BLaER1 treated with 17β-estradiol and CSF1 and Interleukin-3, amounts not matched to agents 10 nM and 100 nM (cell line): Measurements from ENCODE around the gene FAM110D.

Experiments
- H3K27ac ChIP-seq, 11 experiments: shearing (Covaris generic); formaldehyde crosslinking; 2 replicates each; pipeline ENCODE4 v1.8.1; 2022
- H3K27me3 ChIP-seq, 11 experiments: shearing (Covaris generic); formaldehyde crosslinking; 2 replicates each; pipeline ENCODE4 v1.8.1; 2022
- H3K36me3 ChIP-seq, 11 experiments: shearing (Covaris generic); formaldehyde crosslinking; 2 replicates each; pipeline ENCODE4 v1.8.1; 2022
- H3K4me1 ChIP-seq, 10 experiments: shearing (Covaris generic); formaldehyde crosslinking; 2 replicates each; pipeline ENCODE4 v1.8.1; 2022
- H3K4me2 ChIP-seq, 11 experiments: shearing (Covaris generic); formaldehyde crosslinking; 2 replicates each; pipeline ENCODE4 v1.8.1; 2022
- H3K4me3 ChIP-seq, 10 experiments: shearing (Covaris generic); formaldehyde crosslinking; 2 replicates each; pipeline ENCODE4 v1.8.1; 2022
- H3K9ac ChIP-seq, 11 experiments: shearing (Covaris generic); formaldehyde crosslinking; 2 replicates each; pipeline ENCODE4 v1.8.1; 2022
- H3K9me3 ChIP-seq, 11 experiments: shearing (Covaris generic); formaldehyde crosslinking; replicated peaks in 1 of 11; 2 replicates each; pipeline ENCODE4 v1.8.1; 2022
- H4K20me1 ChIP-seq, 11 experiments: shearing (Covaris generic); formaldehyde crosslinking; 2 replicates each; pipeline ENCODE4 v1.8.1; 2022
- Cebpa-rat ChIP-seq, 11 experiments: shearing (Covaris generic); IDR thresholded peaks; 2 replicates each; pipeline ENCODE4 v1.8.1; 2022

FAM110D gene

DNA sequence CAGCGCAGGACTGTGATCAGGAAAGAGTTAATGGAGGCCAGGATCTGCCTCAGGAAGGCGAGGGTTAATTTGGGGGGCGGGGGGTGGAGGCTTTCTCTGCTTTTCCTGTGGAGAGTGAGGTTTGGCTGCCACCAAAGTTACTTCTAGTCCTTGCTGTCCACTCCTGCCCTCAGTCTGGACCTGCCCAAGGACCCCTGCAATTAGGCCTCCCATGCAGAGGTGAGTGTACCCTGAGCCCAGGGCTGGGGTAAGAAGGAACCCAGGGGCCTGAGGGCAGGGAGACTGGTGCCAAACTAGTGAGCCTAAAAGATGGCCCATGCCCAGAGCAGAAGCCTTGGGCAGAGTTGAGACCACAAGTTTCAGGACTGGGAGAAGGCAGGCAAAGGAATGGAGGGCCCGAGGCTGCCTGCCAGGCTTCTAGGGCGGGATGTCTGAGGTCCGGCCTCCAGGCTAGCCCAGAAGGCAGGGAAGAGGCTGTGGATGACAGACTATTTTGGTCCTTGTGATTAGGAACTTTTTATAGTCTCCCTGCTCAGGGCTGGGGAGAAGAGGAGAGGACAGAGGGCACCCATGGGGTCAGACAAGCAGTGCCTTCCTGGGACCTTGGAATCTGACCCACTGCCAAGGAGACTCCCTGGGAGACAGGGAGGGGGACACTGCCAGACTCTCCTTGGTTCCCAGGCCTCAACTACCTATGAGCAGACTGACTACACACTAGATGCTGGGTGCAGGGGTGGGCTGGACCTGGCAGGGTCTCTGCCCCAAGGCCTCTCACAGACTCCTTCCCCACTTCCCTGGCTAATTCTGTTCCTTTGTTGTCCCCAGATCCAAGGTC is at the start of gene FAM110D:
Gene FAM110D, plus strand, starts transcription at position 172 of the 835 bp plus-strand sequence. CDS start 2,213 bp downstream, outside the sequence.
- Histone ChIP-seq H3K36me3 (no peaks in the 10 kb centered on the region), H4K20me1 (no peaks in the 10 kb centered on the region), H3K4me1 (peaks cover 64 to 97% (median 92%) of the 10 kb centered on the region in 10 experiments), H3K27me3 (peaks cover 0 to 48% (median 7%) of the 10 kb centered on the region in 11 experiments; a peak in 9 of 22 replicates), H3K9ac (peak within 1 kb of the TSS; percentile 5 to 84 (median 73); a peak in 20 of 22 replicates), H3K9me3 (no peaks in the 10 kb centered on the region), H3K4me2 (peak within 1 kb of the TSS; percentile 68 to 100 (median 97)), H3K27ac (peak within 1 kb of the TSS in 9 of 11 experiments; percentile 43 to 77 (median 64); a peak in 17 of 22 replicates), H3K4me3 (peak within 1 kb of the TSS in 8 of 10 experiments; percentile 52 to 69 (median 60); a peak in 16 of 20 replicates)
- no peak for TF ChIP-seq Cebpa-rat (IDR thresholded peaks at IDR 0.05)

DNA sequence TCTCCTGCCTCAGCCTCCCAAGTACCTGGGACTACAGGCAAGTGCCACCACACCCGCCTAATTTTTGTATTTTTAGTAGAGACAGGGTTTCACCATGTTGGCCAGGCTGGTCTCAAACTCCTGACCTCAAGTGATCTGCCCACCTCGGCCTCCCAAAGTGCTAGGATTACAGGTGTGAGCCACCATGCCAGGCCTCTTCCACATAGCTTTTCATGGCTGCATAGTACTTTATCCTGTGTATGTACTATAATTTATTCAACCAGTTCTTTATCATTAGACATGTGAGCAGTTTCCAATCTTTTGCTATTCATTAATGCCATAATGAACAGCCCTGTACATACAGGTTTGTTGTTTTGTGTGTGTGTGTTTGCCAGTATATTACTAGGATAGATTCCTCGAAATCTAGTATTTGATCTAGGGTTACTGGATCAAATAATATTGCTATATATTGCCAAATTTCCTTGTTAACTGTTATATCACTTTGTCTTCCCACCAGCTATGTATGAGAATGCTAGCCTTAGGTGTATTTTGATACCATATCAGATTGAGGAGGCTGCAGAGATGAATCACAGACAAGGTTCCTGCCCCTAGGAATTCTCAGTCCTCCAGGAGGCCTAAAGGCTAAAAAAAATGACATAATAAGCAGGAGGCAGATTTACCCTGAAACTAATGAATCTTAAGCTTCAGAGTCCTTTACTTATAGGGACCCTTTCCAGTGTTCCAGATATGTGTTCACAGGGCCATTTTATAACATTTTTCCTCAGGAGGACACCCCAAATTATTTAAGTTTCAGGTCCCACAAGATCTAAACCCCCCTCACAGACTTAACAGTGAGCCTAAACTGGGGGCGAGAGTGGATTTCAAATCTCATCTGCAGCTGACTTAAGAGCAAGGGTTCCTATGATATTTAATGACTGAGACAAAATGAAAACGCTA is 49.4 kb upstream of the FAM110D start:
- H3K27ac ChIP-seq, result no peak overlapping the region
- H4K20me1 ChIP-seq, result no peaks in the 10 kb centered on the region
- TF ChIP-seq Cebpa-rat (IDR thresholded peaks at IDR 0.05), result no peak
- H3K4me3 ChIP-seq, result no peak overlapping the region
- peak overlapping the region in 8 of 11 experiments; percentile 87 to 97 (median 94); a peak in 10 of 22 replicates for H3K9ac ChIP-seq
- H3K27me3 ChIP-seq, result no peaks in the 10 kb centered on the region; a peak in 1 of 22 replicates
- H3K4me2 ChIP-seq, result peak overlapping the region; percentile 73 to 99 (median 96); a peak in 19 of 22 replicates
- H3K4me1 ChIP-seq, result peaks cover 18 to 32% (median 21%) of the 10 kb centered on the region in 10 experiments
- no peaks in the 10 kb centered on the region for H3K9me3 ChIP-seq
- peaks cover 5 to 11% (median 6%) of the 10 kb centered on the region in 11 experiments; a peak in 20 of 22 replicates for H3K36me3 ChIP-seq

DNA sequence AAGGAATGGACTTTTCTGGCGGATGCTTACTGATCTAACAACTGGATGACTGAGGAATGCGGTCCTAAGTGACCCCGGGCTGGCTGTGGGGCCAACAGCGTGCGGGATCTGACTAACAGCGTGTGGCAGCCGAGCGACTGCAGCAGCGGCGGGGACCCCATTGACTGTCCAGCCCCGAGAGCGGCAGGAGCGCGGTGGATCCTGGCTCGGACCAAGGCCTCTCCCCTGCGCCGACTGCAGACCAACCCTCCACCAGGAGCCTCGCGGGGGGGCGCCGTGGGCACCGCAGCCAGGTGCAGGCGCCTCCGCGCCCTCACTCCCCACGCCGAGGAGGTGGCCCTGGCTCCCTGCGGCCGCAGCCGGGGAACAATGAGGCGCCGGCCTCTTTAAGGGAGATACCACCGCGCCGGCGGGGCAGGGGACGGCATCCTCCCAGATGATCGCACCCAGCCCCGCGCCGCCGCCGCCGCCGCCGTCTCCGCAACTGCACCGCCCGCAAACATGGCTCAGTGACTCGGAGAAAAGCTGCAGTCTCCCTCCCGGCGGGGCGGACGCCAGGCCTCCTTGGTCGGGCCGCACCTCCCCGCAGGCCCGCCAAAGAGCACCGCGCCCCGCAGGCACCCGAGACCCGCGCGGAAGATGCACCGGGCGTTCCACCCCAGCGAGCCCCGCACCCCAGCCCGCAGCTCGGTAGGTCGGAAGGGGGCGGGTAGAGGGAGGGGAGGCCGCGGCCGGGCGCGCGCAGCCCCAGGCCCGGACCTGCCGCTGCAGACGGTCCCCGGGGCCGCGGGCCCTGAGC is 47.9 kb upstream of the FAM110D start:
- no peak for TF ChIP-seq Cebpa-rat (IDR thresholded peaks at IDR 0.05)
- peak overlapping the region; percentile 84 to 98 (median 92) for H3K4me3 ChIP-seq
- no peaks in the 10 kb centered on the region; a peak in 1 of 22 replicates for H3K27me3 ChIP-seq
- peaks cover 16 to 26% (median 19%) of the 10 kb centered on the region in 10 experiments for H3K4me1 ChIP-seq
- H3K9ac ChIP-seq, result peak overlapping the region; percentile 87 to 97 (median 92)
- H4K20me1 ChIP-seq, result no peaks in the 10 kb centered on the region
- H3K4me2 ChIP-seq, result peak overlapping the region; percentile 73 to 99 (median 96)
- H3K36me3 ChIP-seq, result peaks cover 16 to 25% (median 19%) of the 10 kb centered on the region in 11 experiments; a peak in 21 of 22 replicates
- no peaks in the 10 kb centered on the region for H3K9me3 ChIP-seq
- peak overlapping the region; percentile 83 to 96 (median 93) for H3K27ac ChIP-seq

DNA sequence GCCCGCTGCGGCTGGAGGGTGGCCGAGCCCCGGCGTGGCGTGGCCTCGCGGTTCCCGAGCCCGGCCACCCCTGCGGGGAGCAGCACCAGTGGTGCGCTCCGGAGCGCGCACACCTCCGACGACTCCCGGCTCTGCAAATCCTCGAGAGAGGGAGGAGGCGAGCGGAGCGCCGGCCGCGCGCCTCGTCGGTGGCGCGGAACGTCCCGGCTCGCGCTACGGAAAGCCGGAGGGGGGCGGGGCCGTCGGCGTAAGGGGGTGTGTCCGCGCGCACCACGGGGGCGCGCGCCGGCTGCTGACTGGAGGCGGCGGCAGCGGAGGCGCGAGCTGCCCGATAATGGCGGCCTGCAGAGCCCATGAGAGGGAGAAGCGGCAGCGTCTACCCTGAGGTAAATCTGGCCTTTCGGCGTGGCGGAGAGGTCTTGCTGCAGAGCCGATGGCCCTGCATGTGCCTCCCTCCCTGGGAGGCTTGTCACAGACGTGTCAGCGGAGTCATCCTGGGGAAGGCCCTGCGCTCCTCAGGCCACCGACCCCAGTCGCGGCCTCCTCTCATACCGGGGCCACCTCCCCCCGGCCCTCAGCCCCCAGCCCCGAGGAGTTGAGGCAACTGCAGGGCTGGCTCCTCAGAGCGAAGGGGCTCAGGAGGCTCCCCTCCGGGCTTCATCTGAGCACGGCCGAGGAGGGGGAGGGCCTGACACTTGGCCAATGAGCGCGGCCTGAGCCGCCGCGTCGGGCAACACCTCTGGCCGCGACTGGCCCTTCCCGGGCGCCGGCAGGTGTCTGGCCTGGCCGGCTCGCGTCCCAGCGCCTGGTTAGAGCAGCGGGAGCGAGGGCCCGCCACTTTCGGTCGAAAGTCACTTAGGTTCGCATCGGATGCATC is 47.1 kb upstream of the FAM110D start, which contains the start of gene PDIK1L:
Gene PDIK1L, plus strand, starts transcription at position 295 of the 877 bp plus-strand sequence. CDS start 2,485 bp downstream, outside the sequence.
- Histone ChIP-seq H3K27me3 (no peaks in the 10 kb centered on the region; a peak in 1 of 22 replicates), H4K20me1 (no peaks in the 10 kb centered on the region), H3K4me2 (peak within 1 kb of the TSS; percentile 75 to 99 (median 96)), H3K27ac (peak within 1 kb of the TSS; percentile 83 to 96 (median 93)), H3K4me1 (peaks cover 16 to 26% (median 19%) of the 10 kb centered on the region in 10 experiments), H3K4me3 (peak within 1 kb of the TSS; percentile 84 to 98 (median 92)), H3K9ac (peak within 1 kb of the TSS; percentile 87 to 97 (median 92)), H3K36me3 (peaks cover 17 to 33% (median 27%) of the 10 kb centered on the region in 11 experiments; a peak in 21 of 22 replicates), H3K9me3 (no peaks in the 10 kb centered on the region)
- TF ChIP-seq Cebpa-rat (IDR thresholded peaks at IDR 0.05), result no peak

DNA sequence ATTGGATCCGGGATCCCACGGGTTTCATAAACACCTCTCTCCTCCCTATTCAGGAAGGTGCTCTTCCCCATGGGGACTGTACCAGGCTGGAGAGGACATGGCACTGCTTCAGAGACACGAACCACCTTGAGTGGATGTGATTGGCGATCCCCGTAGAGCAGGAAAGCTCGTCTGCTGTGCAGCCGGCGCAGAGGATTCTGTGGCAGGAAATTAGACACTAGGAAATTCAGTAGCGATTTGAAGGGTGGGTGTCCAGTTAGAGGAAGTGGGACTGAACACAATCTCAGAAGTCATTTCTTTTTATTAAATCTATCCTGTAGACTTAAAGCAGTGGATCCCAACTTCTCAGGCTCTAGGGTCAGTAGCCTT is 46.5 kb upstream of the FAM110D start:
- peak overlapping the region; percentile 87 to 97 (median 92) for H3K9ac ChIP-seq
- no peak for TF ChIP-seq Cebpa-rat (IDR thresholded peaks at IDR 0.05)
- H3K4me2 ChIP-seq, result peak overlapping the region; percentile 75 to 99 (median 92)
- H3K27ac ChIP-seq, result peak overlapping the region; percentile 41 to 96 (median 93); a peak in 21 of 22 replicates
- H3K4me1 ChIP-seq, result peaks cover 16 to 26% (median 19%) of the 10 kb centered on the region in 10 experiments
- no peaks in the 10 kb centered on the region; a peak in 1 of 22 replicates for H3K27me3 ChIP-seq
- H3K9me3 ChIP-seq, result no peaks in the 10 kb centered on the region
- peaks cover 21 to 40% (median 33%) of the 10 kb centered on the region in 11 experiments; a peak in 21 of 22 replicates for H3K36me3 ChIP-seq
- no peaks in the 10 kb centered on the region for H4K20me1 ChIP-seq
- H3K4me3 ChIP-seq, result peak overlapping the region; percentile 84 to 98 (median 92)

DNA sequence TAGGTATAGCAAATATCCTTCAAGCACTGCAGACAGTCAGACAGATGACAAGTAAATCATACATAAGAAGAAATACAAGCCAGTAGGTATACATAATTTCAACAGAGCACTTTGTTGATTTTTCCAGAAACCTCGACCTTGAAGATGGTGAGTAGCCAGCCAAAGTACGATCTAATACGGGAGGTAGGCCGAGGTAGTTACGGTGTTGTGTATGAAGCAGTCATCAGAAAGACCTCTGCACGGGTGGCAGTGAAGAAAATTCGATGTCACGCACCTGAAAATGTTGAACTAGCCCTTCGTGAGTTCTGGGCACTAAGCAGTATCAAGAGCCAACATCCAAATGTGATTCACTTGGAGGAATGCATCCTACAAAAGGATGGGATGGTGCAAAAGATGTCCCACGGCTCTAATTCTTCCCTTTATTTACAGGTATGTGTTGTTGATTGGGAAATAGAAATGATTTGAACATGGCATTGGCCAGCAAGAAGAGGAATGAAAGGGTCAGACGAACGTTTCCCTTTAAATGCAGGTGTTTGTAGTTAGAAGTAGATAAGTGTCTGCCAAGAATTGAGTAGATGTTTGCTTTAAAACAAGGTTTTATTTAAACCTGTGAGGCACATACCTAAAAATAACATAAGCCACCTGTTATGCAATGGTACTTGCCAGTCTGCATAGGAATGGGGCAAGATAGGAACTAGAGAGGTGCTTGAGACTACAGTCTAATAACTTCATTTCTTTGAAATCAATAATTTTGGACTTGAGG is 44.5 kb upstream of the FAM110D start:
- peaks cover 22 to 37% (median 26%) of the 10 kb centered on the region in 10 experiments for H3K4me1 ChIP-seq
- H3K36me3 ChIP-seq, result peaks cover 32 to 59% (median 51%) of the 10 kb centered on the region in 11 experiments; a peak in 21 of 22 replicates
- H3K4me2 ChIP-seq, result no peak overlapping the region
- TF ChIP-seq Cebpa-rat (IDR thresholded peaks at IDR 0.05), result no peak
- H3K9me3 ChIP-seq, result no peaks in the 10 kb centered on the region
- no peaks in the 10 kb centered on the region for H4K20me1 ChIP-seq
- H3K27me3 ChIP-seq, result no peaks in the 10 kb centered on the region; a peak in 1 of 22 replicates
- no peak overlapping the region for H3K4me3 ChIP-seq
- no peak overlapping the region for H3K9ac ChIP-seq
- no peak overlapping the region for H3K27ac ChIP-seq
